NCI-H1436 (cell line): ENCODE results near the gene OR52B6.
"Not testable (repeated sequence)": the region's sequence is repeated elsewhere in the genome, so short reads cannot be mapped to it uniquely, and the experiment has no call there.

Experiments used
- DNase-seq: peaks from one replicate; lab custom pipeline; 2025; lab: John Stamatoyannopoulos, UW

The OR52B6 gene, protein sequence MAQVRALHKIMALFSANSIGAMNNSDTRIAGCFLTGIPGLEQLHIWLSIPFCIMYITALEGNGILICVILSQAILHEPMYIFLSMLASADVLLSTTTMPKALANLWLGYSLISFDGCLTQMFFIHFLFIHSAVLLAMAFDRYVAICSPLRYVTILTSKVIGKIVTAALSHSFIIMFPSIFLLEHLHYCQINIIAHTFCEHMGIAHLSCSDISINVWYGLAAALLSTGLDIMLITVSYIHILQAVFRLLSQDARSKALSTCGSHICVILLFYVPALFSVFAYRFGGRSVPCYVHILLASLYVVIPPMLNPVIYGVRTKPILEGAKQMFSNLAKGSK

DNA sequence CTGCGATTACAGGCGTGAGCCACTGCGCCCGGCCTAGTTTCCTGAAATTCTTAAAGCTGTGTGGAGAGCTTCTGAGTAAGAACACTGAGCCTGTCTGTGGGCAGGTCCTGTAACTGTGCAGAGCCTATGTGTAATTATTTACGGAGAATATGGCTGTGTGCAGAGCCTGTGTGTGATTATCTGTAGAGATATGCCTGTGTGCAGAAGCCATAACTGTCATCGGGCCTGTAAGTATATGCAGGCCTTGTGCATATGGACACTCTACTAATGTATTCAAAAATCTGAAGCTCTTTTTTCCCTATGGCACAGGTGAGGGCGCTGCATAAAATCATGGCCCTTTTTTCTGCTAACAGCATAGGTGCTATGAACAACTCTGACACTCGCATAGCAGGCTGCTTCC lies at the start of gene OR52B6:
TSS of gene OR52B6 (plus strand) at position 301 of the 400 bp plus-strand sequence. CDS start at position 301, 0 bp downstream.
- DNase-seq = no peak

DNA sequence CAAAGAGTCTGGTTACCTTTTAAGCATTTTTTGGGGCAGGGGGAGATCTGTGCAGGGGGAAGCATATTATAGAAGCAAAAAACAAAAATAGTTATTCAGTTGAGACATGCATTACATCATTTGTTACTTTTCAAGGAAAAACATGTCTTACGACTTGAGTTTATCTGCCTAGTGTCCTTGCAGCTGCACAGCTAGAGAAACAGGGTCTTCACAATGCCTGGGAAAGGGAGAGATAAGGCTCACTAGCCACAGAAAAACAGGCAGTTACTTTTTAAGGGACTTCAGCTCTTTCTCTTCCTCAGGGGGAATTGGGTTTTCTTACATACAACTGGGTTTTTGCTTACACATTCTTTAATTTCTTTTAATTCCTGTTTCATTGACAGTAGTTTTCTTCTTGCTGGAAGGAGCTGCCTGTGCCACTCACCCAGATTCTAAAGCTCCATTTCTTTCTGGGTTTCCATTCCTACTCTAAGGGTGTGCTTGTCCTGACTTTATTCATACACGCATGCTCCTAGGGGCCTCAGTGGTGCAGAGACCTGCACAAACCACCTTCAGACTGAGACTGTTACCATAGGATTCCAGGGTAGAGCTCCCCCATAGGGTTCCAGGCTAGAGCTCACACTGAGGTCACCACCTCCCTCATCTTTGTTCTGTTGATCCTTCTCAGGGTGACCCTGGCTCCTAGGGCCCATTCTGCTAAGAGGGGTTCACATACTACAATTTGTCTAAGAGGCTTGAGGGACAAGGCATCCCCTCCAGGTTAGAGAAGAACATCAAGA lies 49.4 kb upstream of the OR52B6 start:
- no peak for DNase-seq

DNA sequence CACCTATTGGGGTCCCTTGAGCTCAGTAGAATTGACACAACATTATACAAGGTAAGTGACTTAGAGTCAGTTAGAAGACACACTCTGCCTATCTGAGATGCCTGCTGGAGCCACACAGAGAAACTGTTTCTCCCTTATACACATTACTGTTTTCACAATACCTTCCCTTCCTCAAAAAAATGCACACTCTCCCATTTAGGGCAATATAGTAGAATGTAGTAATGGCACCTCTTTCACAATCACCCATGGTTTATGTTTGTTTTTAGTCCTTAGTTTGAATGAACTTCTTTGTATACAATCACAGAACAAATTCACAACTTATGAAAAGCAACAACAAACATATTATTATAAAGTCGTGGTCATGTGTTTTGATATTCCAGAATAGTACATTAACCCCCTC lies 46.6 kb upstream of the OR52B6 start:
- no peak for DNase-seq

DNA sequence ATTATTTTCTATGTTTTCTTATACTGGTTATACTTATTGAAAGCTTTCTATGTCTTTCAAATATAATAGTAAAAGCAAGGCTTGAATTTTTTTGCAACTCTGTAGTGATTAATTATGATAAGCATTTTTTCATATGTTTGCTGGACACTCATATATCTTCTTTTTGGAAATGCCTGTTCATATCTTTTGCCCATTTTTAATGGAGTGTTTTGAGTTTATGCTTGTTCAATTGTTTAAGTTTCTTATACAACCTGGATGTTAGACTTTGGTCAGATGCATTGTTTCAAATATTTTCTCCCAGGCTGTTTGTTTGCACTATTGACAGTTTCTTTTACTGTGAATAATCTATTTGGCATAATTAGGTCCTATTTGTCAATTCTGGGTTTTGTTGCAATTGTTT lies 44.2 kb upstream of the OR52B6 start:
- DNase-seq = no peak

DNA sequence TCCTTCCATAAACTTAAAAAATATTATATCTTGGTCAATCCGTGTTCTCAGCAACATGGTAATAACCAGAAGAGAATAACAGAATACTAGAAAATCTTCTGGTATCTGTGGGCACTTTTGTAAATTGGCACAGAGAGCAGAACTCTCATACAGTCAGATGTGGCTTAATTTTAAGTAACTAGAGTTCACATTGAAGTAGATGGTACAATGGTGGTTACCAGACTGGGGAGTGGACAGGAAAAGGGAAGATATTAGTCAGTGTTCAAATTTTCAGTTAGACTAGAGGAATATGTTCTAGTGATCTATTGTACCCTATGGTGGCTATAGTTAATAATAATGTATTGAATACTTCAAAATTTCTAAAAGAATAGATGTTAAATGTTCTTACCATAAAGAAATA lies 39.2 kb upstream of the OR52B6 start:
- no peak for DNase-seq

DNA sequence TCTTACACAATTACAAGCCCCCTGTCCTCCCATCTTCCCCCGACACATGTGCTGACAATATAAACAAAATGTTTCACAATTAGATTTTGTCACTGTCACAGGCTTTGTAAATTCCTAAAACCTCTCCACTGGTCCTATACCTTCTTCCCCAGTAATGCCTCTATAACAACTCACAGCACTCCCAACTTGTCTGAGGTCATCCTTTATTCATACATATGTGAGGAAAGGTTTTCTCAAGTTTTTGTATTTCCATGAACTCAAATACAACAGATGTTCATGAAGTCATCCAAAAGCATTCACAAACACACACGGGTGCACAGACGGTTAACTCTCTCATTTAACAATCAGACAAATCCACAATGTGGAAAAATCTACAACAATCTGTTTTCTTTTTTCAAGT lies 34.2 kb upstream of the OR52B6 start:
- DNase-seq = no peak

DNA sequence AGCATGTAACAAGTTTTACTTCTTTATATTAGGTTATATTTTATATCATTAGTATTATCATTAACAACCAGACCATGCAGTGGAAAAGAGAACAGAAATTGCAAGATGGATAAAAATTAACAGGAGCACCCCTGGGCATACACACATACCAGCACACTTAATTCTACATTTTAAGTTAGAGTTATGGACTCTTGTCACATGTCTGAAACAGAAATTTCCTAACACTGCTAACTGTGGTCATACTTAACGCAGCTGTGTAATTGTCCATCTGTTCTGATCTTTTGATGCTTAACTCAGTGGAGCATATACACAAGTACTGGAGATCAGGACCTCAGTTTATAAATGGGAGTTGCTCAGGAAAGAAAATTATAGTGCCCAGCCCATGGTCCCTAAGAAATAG lies 32.7 kb upstream of the OR52B6 start:
- DNase-seq = no peak

DNA sequence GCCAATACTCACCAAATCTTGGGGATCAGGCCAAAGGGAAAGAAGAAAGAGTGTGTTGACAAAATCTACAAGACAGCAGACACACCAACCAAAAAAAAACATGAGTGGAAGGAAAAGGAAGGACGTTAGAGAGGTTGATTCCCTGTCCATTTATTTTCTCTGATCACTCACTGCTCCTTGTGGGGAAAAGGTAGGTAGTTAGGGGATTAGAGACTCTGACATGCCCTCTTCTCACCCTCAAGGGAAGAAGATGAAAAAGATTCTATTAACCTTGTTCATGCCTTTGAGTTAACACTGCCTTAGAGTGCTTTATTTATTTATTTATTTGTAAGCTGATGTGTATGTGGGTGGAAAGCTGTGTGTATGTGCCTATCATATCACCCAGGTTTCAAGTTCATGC lies 32.2 kb upstream of the OR52B6 start, which contains the start of gene OR52H1:
TSS of gene OR52H1 (minus strand) at position 101 of the 400 bp plus-strand sequence. CDS start 3,035 bp downstream, outside the sequence.
- DNase-seq = no peak

DNA sequence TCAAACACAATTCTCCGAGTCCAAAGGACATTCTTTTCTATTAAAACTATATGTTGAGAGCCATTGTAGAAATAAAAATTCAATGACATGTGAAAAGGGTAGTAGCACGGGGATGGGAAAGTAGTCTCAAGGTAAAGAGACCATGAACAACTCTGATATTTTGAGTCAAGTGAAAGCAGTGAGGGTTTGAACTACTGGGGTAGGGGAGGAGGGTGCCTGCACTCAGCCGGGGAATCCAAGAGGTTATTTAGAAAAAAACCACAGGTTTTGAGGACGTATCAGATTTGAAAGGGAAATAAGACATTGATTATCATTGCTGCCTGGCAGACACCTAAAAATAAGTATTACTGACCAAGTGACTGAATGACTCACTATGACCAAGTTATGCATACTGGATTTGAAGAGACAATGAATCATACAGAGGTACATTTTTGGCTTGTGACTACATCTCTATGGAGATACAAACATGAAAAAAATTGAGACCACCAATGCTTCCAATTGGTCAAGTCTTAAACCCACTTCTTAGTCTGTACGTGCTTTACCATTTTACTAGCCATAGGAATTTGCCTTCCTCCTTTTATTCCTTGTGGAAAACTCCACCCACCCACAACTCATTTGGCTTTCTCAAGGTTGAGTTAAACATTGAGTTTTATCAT lies 30.1 kb upstream of the OR52B6 start:
- DNase-seq = no peak

DNA sequence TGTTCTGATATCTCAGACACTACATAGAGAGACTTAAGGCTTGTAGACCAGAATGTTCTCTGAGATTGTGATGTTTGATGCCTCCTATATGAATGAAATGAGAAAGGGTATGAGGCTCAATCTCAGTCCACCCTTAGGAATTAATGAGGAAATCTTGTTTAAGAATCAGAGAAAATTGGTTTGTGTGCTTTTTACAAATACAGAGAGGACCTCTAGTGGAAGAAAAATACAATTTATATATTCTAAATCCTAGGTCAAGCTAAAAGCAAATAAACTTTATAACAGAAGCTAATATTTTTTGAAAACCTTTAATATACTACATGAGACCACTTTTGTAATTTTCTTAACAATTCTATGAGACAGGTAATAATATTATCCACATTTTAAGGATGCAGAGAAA lies 27.3 kb upstream of the OR52B6 start:
- no peak for DNase-seq

DNA sequence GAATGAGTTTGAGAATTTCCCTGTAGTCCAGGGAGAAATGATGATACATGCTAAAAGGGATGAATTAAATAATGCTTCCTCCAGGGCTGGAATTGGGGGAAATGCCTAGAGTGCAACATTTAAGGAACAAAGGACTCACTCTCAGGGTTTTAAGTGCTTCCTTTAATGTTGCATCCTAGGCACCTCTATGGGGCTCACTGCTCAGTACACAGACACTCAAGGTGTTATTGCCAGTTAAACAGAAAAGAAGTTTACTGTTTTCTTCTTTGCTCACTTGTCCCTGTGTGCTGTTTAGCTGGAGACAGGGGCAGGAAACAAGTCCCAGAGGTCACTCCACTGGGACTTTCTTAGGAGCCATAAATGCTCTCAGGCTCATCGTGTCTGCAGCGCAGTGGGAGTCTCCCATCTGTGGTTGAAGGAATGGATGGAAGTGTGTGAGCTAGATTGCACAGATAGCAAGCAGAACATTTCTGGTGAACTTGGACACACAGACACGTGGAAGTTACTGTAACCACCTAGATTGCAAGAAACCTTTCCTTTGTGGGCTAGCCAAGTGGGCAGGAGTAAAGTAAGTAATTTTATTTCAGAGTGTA lies 24.0 kb upstream of the OR52B6 start:
- DNase-seq = no peak

DNA sequence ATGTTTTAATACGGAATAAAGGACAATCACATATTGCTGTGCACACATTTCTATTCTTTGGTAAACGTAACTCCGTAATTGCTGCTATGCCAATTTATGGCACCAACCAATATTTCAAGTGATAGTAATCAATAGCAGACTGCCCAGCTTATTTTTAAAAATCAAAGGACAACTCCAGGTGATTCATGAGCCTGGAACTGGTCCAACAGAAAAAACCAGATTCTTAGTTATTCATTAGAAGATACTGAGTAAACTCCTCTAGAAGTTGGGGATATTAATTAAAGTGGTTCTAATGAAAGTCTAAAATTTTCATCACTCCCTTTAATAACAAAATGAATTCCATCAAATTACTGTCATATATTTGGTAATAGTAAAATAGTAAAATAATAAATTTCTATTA lies 22.9 kb upstream of the OR52B6 start:
- no peak for DNase-seq

DNA sequence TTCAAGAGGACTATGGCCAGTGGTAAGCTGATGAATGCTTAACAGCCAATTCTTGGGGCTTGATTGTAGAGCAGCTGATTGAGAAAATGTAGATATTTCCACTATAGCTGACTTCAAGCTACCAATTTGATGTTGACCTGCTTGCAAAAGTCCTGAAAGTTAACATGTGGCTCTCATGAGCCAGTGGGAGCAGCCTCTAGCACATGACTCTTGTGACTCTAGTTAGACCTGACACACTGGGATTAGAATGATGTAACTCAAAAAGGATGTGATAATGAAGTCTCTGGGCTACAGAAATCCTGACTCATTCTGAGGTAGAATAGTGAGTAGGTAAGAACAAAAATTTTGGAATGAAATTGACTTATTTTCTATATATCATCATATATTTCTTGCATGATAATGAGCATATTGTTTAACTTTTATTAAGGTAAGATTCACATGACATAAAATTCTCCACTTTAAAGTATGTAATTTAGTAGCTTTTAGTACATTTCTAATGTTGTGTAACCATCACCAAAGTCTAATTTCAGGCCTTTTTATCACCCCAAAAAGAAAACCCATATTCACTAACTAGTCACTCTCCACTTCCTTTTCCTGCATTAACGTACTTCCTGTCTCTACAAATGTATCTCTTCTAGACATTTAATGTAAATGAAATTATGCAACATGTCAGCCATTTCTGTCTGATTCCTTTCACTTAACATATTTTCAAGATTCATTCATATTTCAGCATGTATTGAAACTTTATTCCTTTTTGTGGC lies 16.2 kb upstream of the OR52B6 start:
- DNase-seq = no peak

DNA sequence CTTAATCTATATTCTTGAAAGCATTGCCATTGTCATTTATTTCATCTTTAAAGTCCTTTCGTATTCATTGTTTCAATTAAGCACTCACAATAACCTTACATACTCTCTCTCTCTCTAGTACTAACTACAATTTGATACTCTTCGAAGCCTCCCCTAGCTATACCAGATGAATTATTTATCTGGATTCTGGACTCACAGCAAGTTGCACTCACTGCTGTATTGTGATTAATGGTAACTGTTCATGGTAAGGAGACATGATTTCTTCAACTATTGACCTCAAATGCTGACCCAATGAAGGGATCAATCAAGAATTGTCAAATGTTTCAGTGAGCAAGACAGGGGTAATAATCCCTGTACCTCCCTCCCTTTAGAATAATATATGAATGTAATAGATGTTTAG lies 6.0 kb upstream of the OR52B6 start:
- no peak for DNase-seq

DNA sequence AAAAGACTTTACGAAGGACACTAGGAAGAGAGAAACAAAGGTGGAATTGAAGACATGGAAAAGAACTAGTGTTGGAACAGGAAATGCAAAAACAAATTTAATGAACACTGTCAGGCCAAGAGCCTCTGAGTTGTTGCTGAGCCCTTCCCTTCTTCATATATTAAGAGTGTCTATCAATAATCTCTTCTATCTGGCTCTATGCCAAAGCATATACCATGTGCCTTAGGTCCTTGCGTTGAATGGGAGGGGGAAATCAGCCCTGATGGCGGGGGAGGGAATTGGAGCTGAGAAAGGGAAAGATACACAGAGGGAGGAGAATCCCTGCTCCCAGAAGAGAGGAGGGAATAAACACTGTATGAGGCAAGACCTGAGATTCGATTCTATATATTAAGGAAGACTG lies 5.5 kb upstream of the OR52B6 start:
- DNase-seq = no peak

DNA sequence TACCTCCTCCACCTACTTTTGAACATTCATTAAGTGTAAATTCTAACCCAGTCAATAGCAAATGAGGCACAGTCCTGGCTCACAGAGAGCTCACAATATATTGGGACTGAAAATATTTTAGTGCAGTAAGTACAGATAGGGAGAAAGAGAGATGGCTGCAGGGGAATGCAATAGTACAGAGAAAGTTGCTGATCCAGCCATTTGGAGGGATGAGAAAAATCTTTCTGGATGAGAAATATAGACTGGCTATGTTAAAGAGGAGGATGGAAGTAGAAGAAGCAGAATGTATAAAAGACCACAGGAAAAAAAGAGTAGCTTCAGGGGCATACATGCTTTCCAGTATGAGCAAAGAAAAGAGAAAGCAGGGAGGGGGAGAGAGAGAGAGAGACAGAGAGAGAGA lies 3.6 kb upstream of the OR52B6 start:
- no peak for DNase-seq

DNA sequence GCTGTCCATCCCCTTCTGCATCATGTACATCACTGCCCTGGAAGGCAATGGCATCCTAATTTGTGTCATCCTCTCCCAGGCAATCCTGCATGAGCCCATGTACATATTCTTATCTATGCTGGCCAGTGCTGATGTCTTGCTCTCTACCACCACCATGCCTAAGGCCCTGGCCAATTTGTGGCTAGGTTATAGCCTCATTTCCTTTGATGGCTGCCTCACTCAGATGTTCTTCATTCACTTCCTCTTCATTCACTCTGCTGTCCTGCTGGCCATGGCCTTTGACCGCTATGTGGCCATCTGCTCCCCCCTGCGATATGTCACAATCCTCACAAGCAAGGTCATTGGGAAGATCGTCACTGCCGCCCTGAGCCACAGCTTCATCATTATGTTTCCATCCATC lies 337 bp downstream of the OR52B6 start:
- DNase-seq = no peak

DNA sequence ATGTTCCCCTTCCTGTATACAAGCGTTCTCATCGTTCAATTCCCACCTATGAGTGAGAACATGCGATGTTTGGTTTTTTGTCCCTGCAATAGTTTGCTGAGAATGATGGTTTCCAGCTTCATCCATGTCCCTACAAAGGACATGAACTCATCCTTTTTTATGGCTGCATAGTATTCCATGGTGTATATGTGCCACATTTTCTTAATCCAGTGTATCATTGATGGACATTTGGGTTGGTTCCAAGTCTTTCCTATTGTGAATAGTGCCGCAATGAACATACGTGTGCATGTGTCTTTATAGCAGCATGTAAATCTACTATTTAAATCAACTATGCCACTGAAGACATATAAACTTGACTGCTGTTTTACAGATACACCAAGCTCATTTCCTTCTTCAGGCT lies 3.8 kb downstream of the OR52B6 start:
- not testable (repeated sequence) for DNase-seq

DNA sequence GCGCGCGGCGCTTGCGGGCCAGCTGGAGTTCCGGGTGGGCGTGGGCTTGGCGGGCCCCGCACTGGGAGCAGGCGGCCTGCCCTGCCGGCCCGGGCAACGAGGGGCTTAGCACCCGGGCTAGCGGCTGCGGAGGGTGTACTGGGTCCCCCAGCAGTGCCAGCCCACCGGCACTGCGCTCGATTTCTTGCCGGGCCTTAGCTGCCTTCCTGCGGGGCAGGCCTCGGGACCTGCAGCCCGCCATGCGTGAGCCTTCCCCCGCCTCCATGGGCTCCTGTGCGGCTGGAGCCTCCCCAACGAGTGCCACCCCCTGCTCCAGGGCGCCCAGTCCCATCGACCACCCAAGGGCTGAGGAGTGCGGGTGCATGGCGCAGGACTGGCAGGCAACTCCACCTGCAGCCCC lies 9.2 kb downstream of the OR52B6 start:
- DNase-seq = not testable (repeated sequence)

DNA sequence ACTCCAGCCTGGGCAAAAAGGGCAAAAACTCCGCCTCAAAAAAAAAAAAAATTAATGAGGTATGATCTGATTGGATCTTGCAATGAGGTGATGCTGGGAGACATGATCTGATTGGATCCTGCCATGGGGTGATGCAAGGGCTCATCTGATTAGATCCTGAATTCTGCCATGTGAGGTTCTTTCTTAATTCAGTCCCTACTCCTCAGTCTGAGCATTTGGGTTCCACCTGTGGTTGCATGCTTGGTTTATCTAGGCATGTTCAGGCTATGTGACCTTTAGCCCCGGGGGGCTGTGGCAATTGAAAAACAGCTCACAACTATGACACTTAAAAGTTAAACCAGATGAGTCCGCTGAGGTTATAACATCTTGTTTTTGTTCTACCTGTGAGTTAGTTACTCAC lies 10.9 kb downstream of the OR52B6 start:
- no peak for DNase-seq

DNA sequence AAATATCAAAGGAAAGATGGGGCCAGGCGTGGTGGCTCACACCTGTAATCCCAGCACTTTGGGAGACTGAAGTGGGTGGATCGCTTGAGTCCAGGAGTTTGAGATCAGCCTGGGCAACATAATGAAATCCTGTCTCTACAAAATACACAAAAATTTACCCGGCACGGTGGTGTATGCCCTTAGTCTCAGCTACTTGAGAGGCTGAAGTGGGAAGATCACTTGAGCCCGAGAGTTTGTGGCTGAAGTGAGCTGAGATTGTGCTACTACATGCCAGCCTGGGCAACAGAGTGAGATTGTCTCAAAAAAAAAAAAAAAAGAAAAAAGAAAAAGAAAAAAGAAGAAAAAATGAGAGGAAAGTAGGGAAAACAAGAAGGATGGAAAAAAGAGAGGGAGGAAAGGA lies 11.9 kb downstream of the OR52B6 start:
- no peak for DNase-seq

DNA sequence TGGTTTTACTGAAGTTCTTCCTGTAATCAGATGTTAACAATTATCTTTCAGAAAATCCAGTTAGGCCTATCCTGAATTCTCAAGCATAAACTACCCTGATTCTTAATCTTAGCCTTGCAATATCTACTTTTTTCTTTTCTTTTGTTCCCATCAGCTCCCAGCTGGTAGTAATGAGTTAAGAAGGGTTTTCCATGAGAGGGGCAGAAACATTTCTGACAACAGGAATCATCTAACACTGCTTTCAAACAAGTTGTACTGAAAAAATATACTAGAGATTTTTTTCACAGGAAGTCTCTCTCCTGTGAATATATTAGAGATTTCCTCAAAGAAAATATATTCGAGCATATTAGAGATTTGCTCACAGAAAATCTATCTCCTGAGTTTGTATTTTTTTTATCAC lies 12.5 kb downstream of the OR52B6 start:
- no peak for DNase-seq
